ENCODE results near the gene DSCAML1.
"Not testable (repeated sequence)": the region's sequence is repeated elsewhere in the genome, so short reads cannot be mapped to it uniquely, and the experiment has no call there.

The DSCAML1 gene

DNA sequence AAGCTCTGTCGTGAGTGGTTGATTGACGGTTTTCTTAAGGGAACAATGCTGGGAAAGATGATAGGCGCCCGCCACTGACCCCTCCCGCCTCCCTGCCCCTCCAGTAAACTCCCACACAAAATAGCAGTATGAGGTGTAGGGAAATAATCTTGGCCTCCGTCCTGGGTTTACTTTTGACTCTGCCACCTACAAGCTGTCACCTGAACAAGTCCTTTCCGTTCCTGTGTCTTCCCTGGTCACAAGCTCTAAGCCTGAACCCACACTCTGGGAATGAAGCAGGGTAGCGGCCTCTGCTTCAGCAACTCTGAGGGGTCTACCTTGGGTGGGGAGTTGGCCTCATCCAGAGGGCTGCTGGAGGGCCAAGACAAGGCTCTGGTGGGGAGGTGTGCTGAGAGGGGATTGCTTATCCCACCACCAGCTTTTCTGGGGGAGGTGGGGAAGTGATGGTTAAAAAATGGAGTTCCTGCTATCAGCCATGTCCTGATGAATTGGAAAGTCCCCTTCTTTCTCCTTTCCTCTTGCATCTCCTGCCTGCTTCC lies 381.6 kb downstream of the DSCAML1 start:
- no peak for DNase-seq

- DNase-seq, result no peak
These were observed 382.3 kb downstream of the DSCAML1 start for GRCh38 chr11:117414724-117415123.

DNA sequence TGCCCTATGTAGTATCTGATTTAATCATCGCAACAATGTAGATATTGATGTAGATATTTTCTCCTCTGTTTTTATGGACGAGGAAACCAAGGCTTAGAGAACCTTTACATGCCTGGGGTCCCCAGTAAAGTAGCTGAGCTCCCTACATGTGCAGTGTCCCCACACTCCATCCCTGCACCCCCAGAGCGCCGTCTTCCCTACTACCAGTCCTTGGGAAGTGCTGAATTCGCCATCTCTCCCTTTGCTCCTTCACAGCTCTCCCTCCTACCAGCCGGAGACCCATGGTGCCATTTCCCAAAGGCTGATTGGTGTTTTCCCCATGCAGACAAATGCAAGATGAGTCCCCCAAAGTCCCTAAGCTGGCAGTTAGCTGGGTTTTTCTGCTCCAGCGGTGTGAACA lies 383.4 kb downstream of the DSCAML1 start:
- no peak for DNase-seq

DNA sequence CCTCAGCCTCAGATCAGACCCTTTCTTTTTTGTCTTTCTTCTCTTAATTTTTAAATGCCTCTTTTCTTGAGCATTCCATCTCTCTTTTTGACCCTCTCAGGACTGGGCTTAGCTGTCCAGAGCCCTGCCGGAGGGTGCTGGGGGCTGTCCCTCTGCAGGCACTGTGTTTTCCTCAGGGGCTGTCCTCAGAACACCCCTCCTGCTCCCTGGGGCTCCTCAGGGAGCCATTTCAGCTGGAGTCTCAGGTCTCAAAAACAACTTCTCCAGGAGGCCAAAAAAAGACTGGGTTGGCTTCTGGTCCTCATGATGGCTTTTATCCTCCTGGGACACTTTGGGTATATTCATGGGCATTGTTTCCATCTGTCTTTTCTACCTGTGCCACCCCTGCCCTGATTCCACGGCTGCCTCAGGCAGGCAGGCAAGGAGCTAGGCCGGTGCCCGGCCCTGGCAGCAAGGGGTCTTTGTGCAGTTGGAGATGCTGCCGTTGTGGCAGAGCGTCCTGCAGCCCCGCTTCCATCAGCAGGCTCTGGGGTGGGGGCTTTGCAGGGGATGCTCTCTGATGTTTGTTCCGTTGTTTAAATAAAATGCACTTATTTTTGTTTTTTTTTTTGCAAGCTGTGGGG lies 384.3 kb downstream of the DSCAML1 start:
- DNase-seq, result no peak

- no peak for DNase-seq
These were observed 384.8 kb downstream of the DSCAML1 start for GRCh38 chr11:117412176-117412575.

DNA sequence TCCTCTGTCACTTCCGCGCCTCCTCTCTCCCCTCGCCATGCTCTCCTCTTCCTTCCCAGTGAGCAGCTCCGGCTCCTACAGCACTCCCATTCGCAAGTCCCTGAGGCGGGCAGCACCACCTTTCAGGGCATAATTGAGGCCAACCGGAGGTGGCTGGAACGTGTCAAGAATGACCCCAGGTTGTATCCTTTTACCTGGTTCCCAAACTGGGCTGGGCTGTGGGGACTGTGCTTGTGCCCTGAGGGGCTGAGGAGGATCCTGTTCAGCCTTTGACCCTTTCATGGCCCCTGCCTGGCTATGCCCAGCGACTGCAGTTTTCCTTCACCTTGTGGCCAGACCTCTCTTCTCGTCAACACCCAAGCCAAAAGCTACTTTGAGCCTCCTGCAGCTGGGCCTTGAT lies 385.3 kb downstream of the DSCAML1 start:
- DNase-seq, result no peak

- no peak for DNase-seq
These were observed 385.9 kb downstream of the DSCAML1 start for GRCh38 chr11:117410861-117411710.

DNA sequence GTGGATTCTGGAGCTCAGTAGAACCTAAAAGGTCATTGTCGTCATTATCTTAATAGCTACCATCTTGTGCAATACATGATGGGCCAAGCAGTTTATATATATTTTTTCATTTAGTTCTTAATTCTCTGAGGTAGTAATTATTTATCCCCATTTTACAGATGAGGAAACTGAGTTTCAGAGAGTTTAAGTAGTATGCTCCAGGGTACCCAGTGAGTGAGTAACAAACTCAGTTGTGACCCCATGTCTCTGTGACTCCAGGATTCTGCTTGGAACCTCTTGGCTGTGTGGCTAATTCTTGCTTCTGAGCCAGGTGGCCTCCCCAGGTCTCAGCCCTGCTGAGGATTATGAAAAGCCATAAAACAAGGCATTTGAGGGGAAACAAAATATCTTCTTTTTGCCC lies 386.8 kb downstream of the DSCAML1 start:
- no peak for DNase-seq

DNA sequence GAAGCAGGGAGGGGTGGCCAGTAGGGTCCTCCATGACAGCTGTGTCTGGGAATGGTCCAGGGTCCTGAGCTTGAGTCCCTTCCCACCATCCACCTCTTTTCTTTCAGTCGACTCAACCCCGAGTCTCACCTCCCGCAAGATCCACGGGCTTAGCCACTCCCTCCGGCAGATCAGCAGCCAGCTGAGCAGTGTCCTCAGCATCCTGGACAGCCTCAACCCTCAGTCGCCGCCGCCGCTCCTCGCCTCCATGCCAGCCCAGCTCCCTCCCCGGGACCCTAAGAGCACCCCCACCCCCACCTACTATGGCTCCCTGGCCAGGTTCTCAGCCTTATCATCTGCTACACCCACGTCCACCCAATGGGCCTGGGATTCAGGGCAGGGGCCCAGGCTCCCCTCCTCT lies 387.5 kb downstream of the DSCAML1 start:
- DNase-seq, result no peak

DNA sequence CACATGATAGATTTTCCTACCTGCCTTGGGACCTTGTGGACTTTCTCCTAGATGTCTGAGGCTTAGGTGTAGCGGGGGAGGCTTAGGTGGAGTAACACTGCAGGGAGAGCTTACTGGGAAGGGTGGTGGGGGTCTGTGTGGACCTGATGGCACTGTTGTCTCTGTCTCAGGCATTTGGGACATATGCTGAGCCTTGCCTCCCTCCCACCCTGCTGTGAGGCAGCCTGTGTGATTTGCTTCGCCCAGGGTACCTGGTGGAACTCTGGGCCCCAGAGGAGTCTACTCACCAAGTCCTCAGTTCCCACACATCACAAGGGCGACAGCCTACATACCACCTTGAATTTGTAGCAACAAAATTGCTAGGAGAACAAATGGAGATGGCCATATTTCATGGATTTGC lies 388.7 kb downstream of the DSCAML1 start:
- no peak for DNase-seq

GRCh38 chr11:117407016-117407415 lies 390.0 kb downstream of the DSCAML1 start:
- DNase-seq, result no peak

GRCh38 chr11:117405898-117406297 lies 391.1 kb downstream of the DSCAML1 start:
- DNase-seq, result not testable (repeated sequence)

GRCh38 chr11:117399100-117399840 lies 397.7 kb downstream of the DSCAML1 start:
- DNase-seq, result not testable (repeated sequence)

GRCh38 chr11:117398618-117399017 lies 398.4 kb downstream of the DSCAML1 start:
- DNase-seq, result not testable (repeated sequence)

DNA sequence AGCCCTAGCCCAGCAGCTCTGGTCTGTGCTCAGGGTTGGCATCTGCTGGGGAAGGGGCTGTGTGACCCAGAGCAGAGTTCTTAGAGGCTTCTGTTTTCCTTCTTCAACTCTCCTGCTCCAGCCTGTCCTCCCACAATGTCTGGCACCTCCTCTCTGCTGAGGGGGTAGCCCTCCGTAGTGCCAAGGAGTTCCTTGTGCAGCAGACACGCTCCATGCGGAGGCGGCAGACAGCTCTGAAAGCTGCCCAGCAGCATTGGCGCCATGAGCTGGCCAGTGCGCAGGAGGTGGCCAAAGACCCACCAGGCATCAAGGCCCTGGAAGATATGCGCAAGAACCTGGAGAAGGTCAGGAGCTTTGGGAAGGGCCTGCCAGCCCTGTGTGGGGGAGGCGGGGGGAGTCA lies 400.0 kb downstream of the DSCAML1 start:
- DNase-seq, result no peak

- DNase-seq, result no peak
These were observed 401.5 kb downstream of the DSCAML1 start for GRCh38 chr11:117395476-117395875.

- DNase-seq, result no peak
These were observed 402.6 kb downstream of the DSCAML1 start for GRCh38 chr11:117394221-117394925.

DNA sequence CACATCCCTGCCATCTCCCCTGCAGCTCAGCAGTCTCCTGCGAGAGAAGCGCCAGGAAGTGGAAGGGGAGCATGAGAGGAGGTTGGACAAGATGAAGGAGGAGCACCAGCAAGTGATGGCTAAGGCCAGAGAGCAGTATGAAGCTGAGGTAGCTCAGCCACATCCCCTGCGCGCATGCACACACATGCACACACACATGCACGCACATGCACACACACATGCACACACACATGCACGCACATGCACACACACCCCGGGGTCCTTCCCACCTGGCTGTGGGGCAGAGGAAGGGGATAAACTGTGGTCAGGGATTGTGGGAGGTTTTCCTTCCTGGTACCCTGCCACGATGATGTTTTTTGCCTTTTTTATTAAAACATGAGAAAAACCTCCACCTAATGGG lies 404.0 kb downstream of the DSCAML1 start:
- DNase-seq, result no peak

- no peak for DNase-seq
These were observed 404.9 kb downstream of the DSCAML1 start for GRCh38 chr11:117392001-117392690.

- DNase-seq, result no peak
These were observed 405.8 kb downstream of the DSCAML1 start for GRCh38 chr11:117391181-117391580.

DNA sequence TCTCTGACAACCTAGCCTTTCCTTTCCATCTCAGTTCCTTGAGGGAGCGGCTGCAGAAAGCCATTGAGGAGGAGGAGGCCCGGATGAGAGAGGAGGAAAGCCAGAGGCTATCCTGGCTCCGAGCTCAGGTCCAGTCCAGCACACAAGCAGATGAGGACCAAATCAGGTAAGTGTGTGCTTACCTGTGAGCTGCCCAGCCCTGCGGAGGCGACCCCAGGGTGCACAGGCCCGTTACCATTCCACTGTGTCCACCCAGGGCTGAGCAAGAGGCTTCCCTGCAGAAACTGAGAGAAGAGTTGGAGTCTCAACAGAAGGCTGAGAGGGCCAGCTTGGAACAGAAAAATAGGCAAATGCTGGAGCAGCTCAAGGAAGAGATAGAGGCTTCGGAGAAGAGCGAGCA lies 406.3 kb downstream of the DSCAML1 start:
- no peak for DNase-seq

All from activated CD4-positive, alpha-beta T cell treated with anti-CD3 and anti-CD28 coated beads, Interleukin-2, amount 50 U/mL, for 16 hours (primary cell).